Colonic mucosa (tissue), 4 donors: ENCODE results near the gene TOB2. TPM values are rescaled to one million over a fixed set of nuclear protein-coding genes. Genes with fewer than 3 reads are reported as not detected.

Experiments
- DNase-seq: peaks from one replicate; pipeline ENCODE4 v3.0.0-alpha.2; 2020
- H3K27ac ChIP-seq: fragments of 200-600 bp; one replicate; pipeline ENCODE4 v1.8.0; 2021
- H3K27me3 ChIP-seq: fragments of 200-600 bp; one replicate; pipeline ENCODE4 v1.8.0; 2021
- H3K36me3 ChIP-seq: fragments of 200-600 bp; one replicate; pipeline ENCODE4 v1.8.0; 2021
- H3K4me1 ChIP-seq: fragments of 200-600 bp; one replicate; pipeline ENCODE4 v1.8.0; 2021; ENCODE audit warnings: mild to moderate bottlenecking
- H3K4me3 ChIP-seq: fragments of 200-600 bp; one replicate; pipeline ENCODE4 v1.8.0; 2021
- H3K9ac ChIP-seq, 2 donors: one replicate each; pipeline ENCODE4 v1.7.0; 2013; ENCODE audit warnings: control low read depth in 2 of 2, low read depth in 2 of 2, low read length in 2 of 2
- H3K9me3 ChIP-seq: fragments of 200-600 bp; one replicate; pipeline ENCODE4 v1.8.0; 2021
- CTCF ChIP-seq: fragments of 200-600 bp; IDR thresholded peaks from one replicate; pipeline ENCODE4 v1.8.0; 2022; ENCODE audit warnings: antibody characterized with exemption, mild to moderate bottlenecking
- intact Hi-C: fragments of 100-400 bp; cut with DNase I; formaldehyde crosslinking; loops from one replicate; pipeline ENCODE4 v1.14.1; 2022
- total RNA-seq, 2 donors: library from RNA; stranded (reverse); fragmentation: NEBNext Ultra II Directional in 1 of 2; extraction: Animal tissue kit (Norgen Biotek cat#: 25700) in 1 of 2; gene quantifications; one replicate each; pipeline ENCODE4 v1.2.1, GENCODE V29; 2021
- donor health status: healthy.
- donor health status: DM: no; HTN: no; CAD: no.
- donor health status: DM: no; HTN: no; CAD: no.

The TOB2 gene
- total RNA-seq, 2 donors from 2014 or later, result 63.2 to 66.1 TPM

DNA sequence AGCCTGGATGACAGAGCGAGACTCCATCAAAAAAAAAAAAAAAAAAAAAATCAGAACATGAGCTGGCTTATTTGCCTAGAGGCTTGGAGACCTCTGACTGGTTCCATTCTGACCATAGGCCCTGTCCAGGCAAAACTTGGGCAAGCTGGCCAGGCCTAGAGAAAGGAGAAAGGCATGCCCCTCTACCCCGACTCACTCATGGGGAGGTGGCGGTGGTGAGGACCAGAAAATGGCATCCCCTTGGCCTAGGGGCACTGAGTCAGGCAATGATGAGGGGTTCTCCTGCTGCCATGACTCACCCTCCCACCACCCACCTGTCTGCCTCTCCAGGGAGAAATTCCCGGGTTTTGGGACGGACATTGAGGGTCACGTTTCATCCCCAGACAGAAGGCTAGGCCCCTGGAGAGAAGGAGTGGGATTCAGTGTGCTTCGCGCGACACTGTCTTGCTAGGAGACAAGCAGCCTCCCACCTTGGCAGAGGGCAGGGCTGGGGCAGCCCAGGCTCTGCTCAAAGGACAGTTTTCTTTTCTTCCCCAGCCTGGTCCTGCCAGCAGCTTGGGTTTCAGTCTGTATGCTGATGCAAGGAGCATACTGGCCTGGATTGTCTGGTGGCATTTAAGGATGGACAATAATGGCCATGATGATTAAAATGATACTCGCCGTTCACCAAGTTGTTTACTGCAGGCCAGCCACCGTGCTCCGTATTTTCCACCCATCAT lies 17.2 kb downstream of the TOB2 start:
- no peak overlapping the region for H3K9ac ChIP-seq
- no peaks in the 10 kb centered on the region for H3K9me3 ChIP-seq
- H3K36me3 ChIP-seq, result no peaks in the 10 kb centered on the region
- H3K27me3 ChIP-seq, result no peaks in the 10 kb centered on the region
- no peaks in the 10 kb centered on the region for H3K4me1 ChIP-seq
- intact Hi-C loops, result no loop called here
- no peak for TF ChIP-seq CTCF
- no peak for DNase-seq
- no peak overlapping the region for H3K4me3 ChIP-seq
- H3K27ac ChIP-seq, result no peak overlapping the region

DNA sequence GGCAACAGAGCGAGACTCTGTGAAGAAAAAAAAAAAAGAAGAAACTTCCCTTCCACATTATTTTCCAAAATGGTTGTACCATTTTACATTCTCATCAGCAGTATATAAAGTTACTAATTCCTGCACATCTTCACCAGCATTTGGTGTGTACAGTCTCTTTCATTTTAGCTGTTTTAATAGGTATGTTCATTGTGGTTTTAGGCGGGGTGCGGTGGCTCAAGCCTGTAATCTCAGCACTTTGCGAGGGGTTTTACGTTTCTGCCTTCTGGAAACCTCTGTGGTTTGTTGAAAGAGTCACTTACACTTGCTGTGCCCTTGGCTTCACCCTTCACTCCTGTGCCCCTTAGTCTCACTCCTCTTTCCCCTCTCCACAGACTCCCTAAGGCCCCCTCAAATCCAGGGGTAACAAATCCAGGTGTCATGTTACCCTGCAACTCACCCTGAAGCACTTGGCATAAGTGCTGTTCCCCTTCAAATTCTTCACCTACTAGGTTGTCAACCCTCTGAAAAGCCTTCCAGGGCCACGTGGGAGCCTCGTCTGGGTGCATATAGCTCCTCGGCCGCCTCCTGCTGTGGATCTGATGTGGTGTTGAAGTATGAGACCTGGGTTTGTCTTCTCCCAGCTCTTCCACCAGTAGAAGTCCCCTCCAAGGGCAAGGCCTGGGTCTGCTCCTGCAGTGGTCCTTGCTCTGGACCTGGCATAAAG lies 20.8 kb downstream of the TOB2 start:
- H3K9ac ChIP-seq, result no peak overlapping the region
- no peak overlapping the region for H3K27ac ChIP-seq
- no peaks in the 10 kb centered on the region for H3K27me3 ChIP-seq
- no peak for DNase-seq
- TF ChIP-seq CTCF, result no peak
- intact Hi-C loops, result no loop called here
- no peaks in the 10 kb centered on the region for H3K9me3 ChIP-seq
- H3K4me3 ChIP-seq, result no peak overlapping the region
- no peaks in the 10 kb centered on the region for H3K4me1 ChIP-seq
- H3K36me3 ChIP-seq, result no peaks in the 10 kb centered on the region

GRCh38 chr22:41418717-41419116 lies 27.9 kb downstream of the TOB2 start:
- Histone ChIP-seq H3K9me3 (no peaks in the 10 kb centered on the region), H3K27ac (no peak overlapping the region), H3K4me1 (peaks cover 17% of the 10 kb centered on the region), H3K9ac (peak overlapping the region in 1 of 2 donors; percentile 15), H3K4me3 (no peak overlapping the region), H3K36me3 (no peaks in the 10 kb centered on the region), H3K27me3 (no peaks in the 10 kb centered on the region)
- DNase-seq, result no peak
- intact Hi-C loops, result no loop called here
- no peak for TF ChIP-seq CTCF

- no peak overlapping the region for H3K4me3 ChIP-seq
- H3K27ac ChIP-seq, result peak overlapping the region; percentile 49
- intact Hi-C loops, result no loop called here
- no peaks in the 10 kb centered on the region for H3K27me3 ChIP-seq
- no peak for TF ChIP-seq CTCF
- H3K9me3 ChIP-seq, result no peaks in the 10 kb centered on the region
- no peaks in the 10 kb centered on the region for H3K36me3 ChIP-seq
- peak overlapping the region; percentile 15 to 16 for H3K9ac ChIP-seq
- peaks cover 17% of the 10 kb centered on the region for H3K4me1 ChIP-seq
- peak; percentile 60 for DNase-seq
These were observed 28.8 kb downstream of the TOB2 start for GRCh38 chr22:41417622-41418390.

DNA sequence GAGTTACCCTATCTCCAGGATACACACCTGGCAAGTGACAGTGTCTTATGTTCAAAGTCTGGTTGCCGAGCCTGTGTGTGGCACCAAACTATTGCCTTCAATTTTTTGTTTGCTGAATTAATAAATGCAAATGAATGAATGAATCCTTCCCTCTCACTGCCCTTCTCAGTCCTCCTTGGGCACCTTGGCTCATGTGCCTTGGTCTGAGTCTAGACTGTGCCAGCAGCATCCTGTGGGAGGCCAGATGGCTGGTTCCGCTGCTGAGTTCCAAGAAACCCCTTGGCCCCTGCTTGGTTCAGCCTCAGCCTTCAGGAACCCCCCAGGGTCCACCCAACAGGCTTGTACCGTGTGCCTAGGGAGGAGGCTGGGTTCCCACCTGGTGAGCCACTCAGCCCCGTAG lies 31.0 kb downstream of the TOB2 start:
- peak overlapping the region in 1 of 2 donors; percentile 97 for H3K9ac ChIP-seq
- H3K4me3 ChIP-seq, result no peak overlapping the region

More for the DNA sequence above, 31.0 kb downstream of the TOB2 start:
- Histone ChIP-seq H3K36me3 (no peaks in the 10 kb centered on the region), H3K27ac (no peak overlapping the region), H3K4me1 (peaks cover 22% of the 10 kb centered on the region), H3K27me3 (no peaks in the 10 kb centered on the region), H3K9me3 (no peaks in the 10 kb centered on the region)
- DNase-seq, result no peak
- TF ChIP-seq CTCF, result no peak
- intact Hi-C loops, result no loop called here
